Left lung (tissue), 14 donors: Measurements from ENCODE around the gene TLE3. TPM values are rescaled to one million over a fixed set of nuclear protein-coding genes. Genes with fewer than 3 reads are reported as not detected.

ENCODE experiments used
- ATAC-seq: fragments of 200-7000 bp; cut with Tn5 transposase; one replicate; pipeline ENCODE4 v1.9.1; 2020; ENCODE audit warnings: moderate library complexity
- DNase-seq, 4 donors: peaks; one replicate each; pipeline ENCODE4 v3.0.0-alpha.2; 2013 to 2020
- H3K27ac ChIP-seq, 2 donors: fragments of 200-600 bp; sonication (generic) in 1 of 2; one replicate each; pipeline versions ENCODE4 v1.5.0 to v1.8.0; 2020 to 2021
- H3K27me3 ChIP-seq, 2 donors: fragments of 200-600 bp; sonication (generic) in 1 of 2; one replicate each; pipeline versions ENCODE4 v1.5.0 to v1.8.0; 2020 to 2021
- H3K36me3 ChIP-seq, 2 donors: fragments of 200-600 bp; sonication (generic) in 1 of 2; one replicate each; pipeline versions ENCODE4 v1.5.0 to v1.8.0; 2020 to 2021
- H3K4me1 ChIP-seq, 2 donors: fragments of 200-600 bp; one replicate each; pipeline ENCODE4 v1.8.0; 2021
- H3K4me3 ChIP-seq, 2 donors: fragments of 200-600 bp; sonication (generic) in 1 of 2; one replicate each; pipeline versions ENCODE4 v1.5.0 to v1.8.0; 2020 to 2021; ENCODE audit warnings: mild to moderate bottlenecking in 1 of 2
- H3K9me3 ChIP-seq, 2 donors: fragments of 200-600 bp; sonication (generic) in 1 of 2; one replicate each; pipeline versions ENCODE4 v1.5.0 to v1.8.0; 2020 to 2021
- CTCF ChIP-seq, 2 donors: fragments of 200-600 bp; sonication (generic) in 1 of 2; IDR thresholded peaks; one replicate each; pipeline versions ENCODE4 v1.5.0 to v1.8.0; 2021; ENCODE audit warnings: antibody characterized with exemption in 2 of 2
- intact Hi-C, 2 donors: fragments of 100-400 bp; cut with DNase I; formaldehyde crosslinking; loops; one replicate each; pipeline versions ENCODE4 v1.11.2 to v1.14.2; 2022
- long read RNA-seq, 12 donors: library from polyadenylated mRNA in 2 of 12; unstranded in 2 of 12; transcript quantifications; one replicate each; pipeline ENCODE4 v2.0.0 and lab custom pipeline, GENCODE V29; 2019 to 2026
- polyA plus RNA-seq, 6 donors: library from polyadenylated mRNA; unstranded; fragments of 120-200 nt; gene quantifications; one replicate each; pipeline ENCODE4 v1.2.1, GENCODE V29; 2013; ENCODE audit not compliant: insufficient read length in 6 of 6
- total RNA-seq, 2 donors: library from RNA; stranded (reverse); fragmentation: NEBNext Ultra II Directional; extraction: Animal tissue kit (Norgen Biotek cat#: 25700); gene quantifications; one replicate each; pipeline ENCODE4 v1.2.1, GENCODE V29; 2021
- donor health status: DM: no; HTN: yes; CAD: no.
- donor health status: DM: no; HTN: no; CAD: no.

Gene TLE3
- 10 to 100 TPM; 48.2 to 69.9 TPM for total RNA-seq
- 10 to 100 TPM; 50.8 to 77.2 (median 62.0) TPM for polyA plus RNA-seq
- long read RNA-seq, donor 1, partial matches to known transcripts: 0 of 1 reads
- long read RNA-seq, donor 1, other reads (novel, unspliced or antisense): 0 of 1 reads
- long read RNA-seq, donor 2, partial matches to known transcripts: 0 of 4 reads
- long read RNA-seq, donor 2, other reads (novel, unspliced or antisense): 0 of 4 reads
- long read RNA-seq, donor 3: 0 reads
- long read RNA-seq, donor 4, partial matches to known transcripts: 3 of 6 reads
- long read RNA-seq, donor 4, other reads (novel, unspliced or antisense): 3 of 6 reads
- long read RNA-seq, donor 5, partial matches to known transcripts: 0 of 1 reads
- long read RNA-seq, donor 5, other reads (novel, unspliced or antisense): 0 of 1 reads
- long read RNA-seq, donor 6, partial matches to known transcripts: 0 of 1 reads
- long read RNA-seq, donor 6, other reads (novel, unspliced or antisense): 0 of 1 reads
- long read RNA-seq, donor 7: 0 reads
- long read RNA-seq, donor 8, partial matches to known transcripts: 0 of 1 reads
- long read RNA-seq, donor 8, other reads (novel, unspliced or antisense): 0 of 1 reads
- long read RNA-seq, donor 9: 0 reads
- long read RNA-seq, donor 10: 0 reads
- long read RNA-seq, donor 11: 0 reads
- long read RNA-seq, donor 12: 0 reads

GRCh38 chr15:70097321-70098152 is at the start of gene TLE3:
TLE3 (minus strand) TSS chr15:70097917; CDS start chr15:70096798, 1,119 bp downstream.
- H3K36me3 ChIP-seq: peaks cover 0 to 10% of the 10 kb centered on the region in 2 donors
- TF ChIP-seq CTCF (IDR thresholded peaks at IDR 0.05): peak; percentile 29 to 52
- peak; percentile 63 for ATAC-seq
- peak within 1 kb of the TSS; percentile 93 to 94 for H3K27ac ChIP-seq
- H3K4me3 ChIP-seq: peak within 1 kb of the TSS; percentile 82 to 94
- peak; percentile 98 to 99 (median 98) for DNase-seq
- no peaks in the 10 kb centered on the region for H3K9me3 ChIP-seq
- H3K27me3 ChIP-seq: no peaks in the 10 kb centered on the region
- intact Hi-C loops: no loop called here
- peaks cover 54 to 73% of the 10 kb centered on the region in 2 donors for H3K4me1 ChIP-seq

- TF ChIP-seq CTCF (IDR thresholded peaks at IDR 0.05): no peak
- intact Hi-C loops: no loop called here
- H3K36me3 ChIP-seq: no peaks in the 10 kb centered on the region
- peaks cover under 1 to 25% of the 10 kb centered on the region in 2 donors for H3K4me1 ChIP-seq
- H3K27ac ChIP-seq: no peak overlapping the region
- ATAC-seq (no peak), DNase-seq (no peak)
- no peaks in the 10 kb centered on the region for H3K9me3 ChIP-seq
- H3K4me3 ChIP-seq: no peak overlapping the region
- H3K27me3 ChIP-seq: peaks cover 0 to 5% of the 10 kb centered on the region in 2 donors
Measured at GRCh38 chr15:70147178-70147760, 49.6 kb upstream of the TLE3 start.

DNA sequence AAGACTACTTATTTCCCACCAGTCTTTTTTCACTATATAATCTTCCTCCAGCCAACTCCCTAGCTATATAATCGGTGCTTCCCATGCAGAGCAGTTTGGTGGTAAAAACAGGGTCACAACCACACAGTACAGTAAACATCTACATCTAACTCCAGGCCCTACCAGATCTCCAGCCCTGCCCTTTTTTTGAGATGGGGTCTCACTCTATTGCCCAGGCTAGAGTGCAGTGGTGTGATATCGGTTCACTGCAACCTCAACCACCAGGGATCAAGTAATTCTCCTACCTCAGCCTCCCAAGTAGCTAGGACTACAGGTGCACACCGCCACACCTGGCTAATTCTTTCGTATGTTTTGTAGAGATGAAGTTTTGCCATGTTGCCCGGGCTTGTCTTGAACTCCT is 49.1 kb upstream of the TLE3 start:
- Histone ChIP-seq H3K27me3 (peaks cover 0 to 5% of the 10 kb centered on the region in 2 donors), H3K9me3 (no peaks in the 10 kb centered on the region), H3K4me1 (peaks cover 5 to 25% of the 10 kb centered on the region in 2 donors), H3K36me3 (no peaks in the 10 kb centered on the region), H3K27ac (no peak overlapping the region), H3K4me3 (no peak overlapping the region)
- DNase-seq (no peak), ATAC-seq (no peak)
- no peak for TF ChIP-seq CTCF (IDR thresholded peaks at IDR 0.05)
- intact Hi-C loops: no loop called here

DNA sequence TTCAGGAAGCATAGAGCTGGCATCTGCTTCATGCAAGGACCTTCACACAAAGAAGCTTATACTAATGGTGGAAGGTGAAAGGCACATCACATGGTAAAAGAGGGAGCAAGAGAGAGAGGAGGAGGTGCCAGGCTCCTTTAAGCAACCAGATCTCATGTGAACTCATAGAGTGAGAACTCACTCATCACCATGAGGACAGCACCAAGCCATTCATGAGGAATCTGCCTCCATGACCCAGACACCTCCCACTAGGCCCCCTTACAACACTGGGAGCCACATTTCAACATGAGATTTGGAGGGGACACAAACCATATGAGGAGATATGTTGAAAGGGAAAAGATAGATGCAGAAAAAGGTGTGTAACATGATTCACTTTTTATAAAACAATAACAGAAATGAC is 48.4 kb upstream of the TLE3 start:
- no peak for DNase-seq
- H3K9me3 ChIP-seq: no peaks in the 10 kb centered on the region
- intact Hi-C loops: no loop called here
- peaks cover 10 to 29% of the 10 kb centered on the region in 2 donors for H3K4me1 ChIP-seq
- H3K27ac ChIP-seq: no peak overlapping the region
- H3K27me3 ChIP-seq: peaks cover 0 to 5% of the 10 kb centered on the region in 2 donors
- no peak overlapping the region for H3K4me3 ChIP-seq
- TF ChIP-seq CTCF (IDR thresholded peaks at IDR 0.05): no peak
- no peak for ATAC-seq
- H3K36me3 ChIP-seq: no peaks in the 10 kb centered on the region
